Activated CD8-positive, alpha-beta memory T cell treated with anti-CD3 and anti-CD28 coated beads, Interleukin-2, amount 50 U/mL, for 1 hour (primary cell): ENCODE data around the gene NPHP4.

Source experiments
- DNase-seq: peaks from one replicate; pipeline ENCODE4 v3.0.0-alpha.2; 2020; ENCODE audit errors: extremely low read depth

NPHP4 gene

DNA sequence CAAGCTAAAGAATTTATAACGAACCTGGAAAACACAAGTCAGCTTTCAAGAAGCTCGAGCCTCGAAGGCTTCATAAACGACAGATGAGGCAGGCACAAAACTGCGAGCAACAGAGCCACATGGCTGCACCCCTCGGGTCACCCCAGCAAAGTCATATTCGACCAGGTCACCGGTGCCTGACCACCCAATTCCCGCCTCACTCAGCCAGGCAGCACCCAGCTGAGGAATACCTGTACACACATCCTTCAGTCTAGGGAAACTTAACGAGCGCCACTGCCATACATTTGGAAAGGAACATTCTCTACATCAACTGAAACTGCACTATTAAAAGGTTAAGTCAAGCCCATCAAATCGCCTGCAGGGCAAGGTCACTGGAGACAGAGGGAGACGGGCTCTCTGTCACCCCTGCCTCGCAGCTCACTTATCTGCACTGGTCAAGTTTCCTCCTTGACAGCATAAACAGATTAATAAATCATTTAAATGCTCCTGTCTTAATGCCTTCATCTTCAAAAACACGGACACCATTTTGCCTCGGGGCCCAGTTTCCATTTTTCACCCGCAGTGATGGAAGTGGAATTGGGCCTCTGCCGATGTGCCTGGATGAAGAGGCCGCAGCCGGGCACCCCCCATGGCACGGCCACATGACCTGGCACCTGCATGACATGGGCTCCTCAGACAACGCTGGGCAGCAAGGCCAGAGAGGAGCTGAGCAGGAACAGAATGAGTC is 20.6 kb downstream of the NPHP4 start:
- DNase-seq, result no peak

DNA sequence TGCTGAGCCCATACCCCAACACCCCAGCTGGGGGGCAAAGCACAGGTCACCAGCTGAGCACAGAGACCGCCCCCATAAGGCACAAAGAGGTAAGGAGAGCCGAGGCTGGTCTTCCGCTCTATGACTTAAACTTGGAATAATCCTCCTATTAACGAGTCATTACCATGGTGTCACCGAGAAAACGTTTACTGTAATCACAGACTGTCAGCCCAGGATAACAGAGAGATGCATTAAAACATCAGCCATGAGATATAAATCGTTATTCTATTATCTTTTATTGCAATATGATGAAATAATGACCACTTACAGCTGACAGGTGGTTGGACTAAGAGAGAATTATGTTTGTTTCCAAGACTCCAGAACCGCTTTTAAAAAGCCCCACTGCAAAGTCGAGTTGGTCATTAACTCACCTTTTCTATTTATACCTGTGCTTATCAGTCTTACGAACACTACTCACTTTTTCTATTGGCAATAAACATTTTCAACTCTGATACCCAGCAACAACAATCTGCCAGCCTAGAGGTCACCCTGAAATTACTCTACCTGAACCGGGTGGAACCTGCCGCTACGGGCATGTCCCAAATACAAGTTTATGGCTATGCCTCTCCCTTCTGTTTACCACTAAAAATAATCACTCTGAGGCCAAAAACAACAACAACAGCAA is 21.5 kb downstream of the NPHP4 start:
- no peak for DNase-seq

DNA sequence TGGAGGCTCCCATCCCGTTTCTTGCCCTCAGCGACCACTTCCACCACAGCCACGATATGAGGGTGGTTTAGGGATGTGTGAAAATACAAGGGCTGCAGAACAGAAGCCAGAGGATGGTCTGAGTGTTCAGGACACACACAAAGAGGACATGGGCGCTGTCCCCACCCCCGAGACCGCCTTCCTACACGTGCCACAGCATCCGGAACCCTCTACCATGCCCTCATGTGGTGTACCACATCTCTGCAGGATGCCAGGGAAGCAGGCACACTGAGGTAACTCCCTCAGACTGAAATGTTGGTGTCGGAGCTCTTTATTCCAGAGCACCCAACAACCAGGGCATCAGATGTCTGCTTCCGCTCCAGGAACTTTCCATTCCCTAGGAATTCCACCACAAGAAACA is 23.1 kb downstream of the NPHP4 start:
- DNase-seq, result no peak

DNA sequence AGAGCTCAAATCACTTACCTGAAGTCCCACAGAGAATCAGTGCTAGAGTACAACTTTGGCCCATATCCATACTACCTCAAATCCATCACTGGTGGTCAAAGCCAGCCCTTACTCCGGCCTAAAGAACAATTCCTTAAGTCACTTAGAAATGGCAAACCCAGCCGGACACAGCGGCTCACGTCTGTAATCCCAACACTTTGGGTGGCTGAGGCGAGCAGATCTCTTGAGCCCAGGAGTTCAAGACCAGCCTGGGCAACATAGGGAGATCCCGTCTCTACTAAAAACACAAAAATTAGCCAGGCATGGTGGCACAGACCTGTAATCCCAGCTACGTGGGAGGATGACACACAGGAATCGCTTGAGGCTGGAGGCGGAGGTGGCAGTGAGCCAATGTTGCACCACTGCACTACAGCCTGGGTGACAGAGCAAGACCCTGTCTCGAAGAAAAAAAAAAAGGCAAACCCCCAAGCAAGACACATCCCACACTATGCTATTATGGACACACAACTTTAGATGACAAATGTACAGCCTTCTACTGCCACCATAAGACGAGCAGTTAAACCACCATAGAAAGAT is 24.0 kb downstream of the NPHP4 start:
- no peak for DNase-seq

DNA sequence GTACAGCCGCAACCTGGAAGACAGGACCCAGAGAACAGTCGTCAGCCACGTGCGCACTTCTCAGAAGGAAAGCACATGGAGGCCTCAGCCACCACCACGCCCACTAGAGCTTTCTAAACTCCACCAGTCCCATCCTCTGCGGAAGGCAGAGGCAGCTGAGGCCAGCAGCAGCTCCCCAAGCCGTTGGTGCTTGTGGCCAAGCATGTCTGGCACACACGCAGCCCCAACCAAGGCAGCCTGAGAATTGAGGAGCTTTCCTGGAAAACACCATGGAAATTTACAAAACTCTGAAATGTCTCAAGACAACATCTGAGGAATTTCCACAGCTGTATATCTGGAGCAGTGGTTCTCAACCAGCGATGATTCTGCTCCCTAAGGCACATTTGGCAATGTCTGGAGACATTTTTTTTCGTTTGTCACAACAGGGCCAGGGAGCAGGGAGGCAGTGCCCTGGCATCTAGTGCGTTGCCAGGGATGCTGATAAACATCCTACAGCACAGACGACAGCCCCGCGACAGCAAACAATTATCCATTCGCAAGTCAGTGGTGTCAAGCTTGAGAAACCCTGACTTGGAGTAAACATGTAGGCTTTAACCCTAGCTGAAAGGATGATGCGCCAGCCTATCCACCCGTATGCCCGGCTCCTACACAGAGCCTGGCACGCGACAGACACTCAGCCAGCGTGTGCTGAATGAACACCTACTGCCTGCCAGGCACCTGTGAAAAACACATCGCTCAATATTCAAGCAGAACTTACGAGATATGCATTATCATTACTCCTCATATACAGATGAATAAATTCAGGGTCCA is 24.7 kb downstream of the NPHP4 start:
- DNase-seq, result no peak

DNA sequence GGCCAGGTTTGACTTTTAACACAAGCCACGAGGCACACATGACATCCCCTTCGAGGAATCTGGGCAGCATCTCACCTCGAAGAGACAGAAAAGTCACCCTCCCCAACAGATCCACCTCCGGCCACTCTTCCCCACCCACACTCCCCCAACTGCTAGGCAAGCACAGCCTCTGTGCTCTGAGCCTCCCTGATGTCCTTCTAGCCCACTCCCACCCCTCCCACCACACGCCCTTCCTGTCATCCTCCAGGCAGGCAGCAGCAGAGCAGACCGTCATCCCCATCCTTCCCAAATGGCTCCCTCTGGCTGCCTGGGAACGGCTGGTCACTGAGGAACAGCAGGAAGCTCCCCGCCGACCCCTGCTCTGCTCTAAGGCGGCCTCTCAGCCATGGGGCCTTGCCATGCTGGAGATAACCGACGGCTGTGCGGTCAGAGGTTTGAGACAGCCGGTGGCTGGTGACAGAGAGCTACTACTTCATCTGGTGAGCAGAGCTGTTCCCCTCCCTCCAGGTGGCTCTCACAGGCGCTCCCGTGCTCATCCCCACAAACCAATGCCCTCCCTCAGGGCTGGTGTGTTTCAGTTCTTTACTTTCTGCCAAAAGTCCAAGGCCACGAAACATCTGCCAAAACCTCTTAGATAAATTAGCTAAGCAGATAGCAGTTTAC is 25.6 kb downstream of the NPHP4 start:
- no peak for DNase-seq

DNA sequence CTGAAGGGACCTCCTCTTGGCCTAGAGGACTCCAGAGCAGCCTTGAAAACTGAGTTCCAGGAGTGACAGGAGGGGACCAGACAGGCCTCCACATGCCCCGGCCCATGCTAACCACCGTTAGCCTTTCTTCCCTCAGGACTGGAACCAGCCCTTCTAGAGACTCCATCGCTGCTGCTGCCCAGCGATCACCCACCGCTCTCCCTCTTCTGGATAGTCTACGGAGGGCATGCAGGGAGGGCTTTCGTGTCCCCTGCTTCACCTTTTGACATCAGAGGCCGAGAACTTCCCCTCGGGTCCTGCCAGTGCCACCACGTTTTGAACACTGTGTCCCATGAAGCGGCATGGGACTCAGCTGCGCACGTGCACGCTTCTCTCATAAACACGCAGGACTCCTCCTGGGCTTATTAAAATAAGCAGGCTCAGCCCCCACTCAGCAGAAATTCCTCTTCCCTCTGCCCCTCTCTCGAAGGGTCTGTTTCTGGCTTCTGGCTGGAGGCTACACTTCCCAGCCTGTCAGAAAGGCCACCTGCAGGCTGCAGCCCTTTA is 26.6 kb downstream of the NPHP4 start:
- no peak for DNase-seq

DNA sequence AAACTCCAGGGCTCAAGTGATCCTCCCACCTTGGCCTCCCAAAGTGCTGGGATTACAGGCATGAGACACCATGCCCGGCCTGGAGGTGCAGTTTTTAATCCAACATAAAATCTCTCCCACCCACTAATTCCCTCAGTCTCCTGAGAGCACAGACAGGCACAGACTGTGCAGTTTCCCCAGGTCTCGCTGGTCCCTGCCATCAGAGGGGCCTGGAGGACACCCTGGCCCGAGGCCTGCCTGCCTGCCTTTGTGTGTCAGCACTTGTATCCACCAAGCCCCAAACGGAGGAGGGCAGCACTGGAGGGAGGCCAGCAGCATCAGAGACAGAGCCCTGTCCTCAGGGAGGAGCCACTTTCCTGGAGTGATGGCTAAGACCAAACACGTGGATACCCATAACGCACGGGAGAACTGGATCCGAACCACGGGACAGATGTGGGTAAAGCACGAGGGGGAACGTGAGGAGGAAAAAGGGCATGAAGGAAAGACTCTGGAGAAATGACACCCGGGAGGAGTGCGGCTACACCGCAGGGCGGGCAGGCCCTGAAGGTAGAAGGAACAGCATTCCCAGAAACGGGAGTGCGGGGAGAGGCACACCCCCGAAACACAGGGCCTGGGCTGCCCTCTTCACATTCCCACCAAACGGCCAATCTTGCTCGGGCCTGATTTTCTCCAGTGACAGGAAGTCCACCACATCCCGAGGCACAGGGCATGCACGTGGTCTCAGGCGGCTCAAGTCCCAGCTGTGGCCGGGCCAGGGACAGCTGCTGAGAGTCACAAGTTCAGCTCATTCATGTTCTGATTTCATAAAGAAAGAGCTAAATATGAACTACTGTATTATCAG is 29.7 kb downstream of the NPHP4 start:
- DNase-seq, result no peak

DNA sequence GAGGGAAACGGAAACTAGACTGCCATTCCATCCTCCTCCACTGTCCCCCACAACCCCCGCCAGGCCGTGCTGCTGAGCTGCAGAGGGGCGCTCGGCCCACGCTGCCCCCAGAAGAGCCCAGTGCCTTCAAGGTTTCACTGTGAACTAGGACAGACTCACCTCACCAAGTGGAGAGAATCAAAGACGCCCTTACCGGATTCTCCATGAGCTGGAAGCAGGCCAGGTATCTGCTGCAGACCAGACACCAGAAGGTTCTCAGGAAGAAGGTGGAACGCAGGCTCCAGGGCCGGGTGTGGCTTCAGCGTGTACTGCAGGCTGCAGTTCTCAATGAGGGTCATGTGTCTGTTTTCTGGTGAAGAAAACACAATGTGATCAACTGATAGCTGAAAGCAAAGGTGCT is 30.6 kb downstream of the NPHP4 start:
- DNase-seq, result no peak

DNA sequence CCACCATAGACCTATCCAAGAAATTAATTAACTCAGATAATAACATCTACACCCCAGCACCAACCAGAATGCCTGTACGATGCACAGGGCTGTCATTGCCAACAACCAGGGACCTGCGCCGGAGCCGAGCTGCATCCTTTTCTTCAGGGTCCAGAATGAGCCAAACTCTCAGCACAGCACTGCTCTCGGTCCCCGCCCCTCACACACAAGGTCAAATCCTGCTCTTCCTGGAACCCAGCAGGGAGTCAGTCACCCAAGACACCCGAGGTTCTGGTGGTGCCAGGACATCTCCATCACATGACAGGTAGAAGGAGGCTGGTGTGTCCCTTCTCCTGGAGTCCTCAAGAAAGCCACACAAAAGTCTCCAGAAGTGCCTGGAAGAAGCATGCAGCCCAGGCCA is 31.9 kb downstream of the NPHP4 start:
- DNase-seq, result no peak

DNA sequence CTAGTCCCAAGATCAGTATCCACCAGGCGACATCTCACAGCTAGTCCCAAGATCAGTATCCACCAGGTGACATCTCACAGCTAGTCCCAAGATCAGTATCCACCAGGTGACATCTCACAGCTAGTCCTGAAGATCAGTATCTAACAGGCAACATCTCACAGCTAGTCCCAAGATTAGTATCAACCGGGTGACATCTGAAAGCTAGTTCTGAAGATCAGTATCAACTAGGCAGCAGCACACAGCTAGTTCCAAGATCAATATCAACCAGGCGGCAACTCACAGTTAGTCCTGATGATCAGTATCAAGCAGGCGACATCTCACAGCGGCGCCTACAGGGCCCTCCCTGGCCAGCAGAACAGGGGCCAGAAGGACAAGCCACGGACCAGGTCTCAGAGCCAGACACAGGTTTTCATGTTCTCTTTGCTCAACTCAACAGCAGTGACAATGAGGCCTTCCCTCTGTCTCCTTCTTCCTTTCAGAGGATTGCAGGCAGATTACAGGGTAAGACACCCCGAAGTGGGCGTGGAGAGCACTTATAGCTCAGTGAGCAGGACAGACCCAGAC is 32.5 kb downstream of the NPHP4 start:
- no peak for DNase-seq

DNA sequence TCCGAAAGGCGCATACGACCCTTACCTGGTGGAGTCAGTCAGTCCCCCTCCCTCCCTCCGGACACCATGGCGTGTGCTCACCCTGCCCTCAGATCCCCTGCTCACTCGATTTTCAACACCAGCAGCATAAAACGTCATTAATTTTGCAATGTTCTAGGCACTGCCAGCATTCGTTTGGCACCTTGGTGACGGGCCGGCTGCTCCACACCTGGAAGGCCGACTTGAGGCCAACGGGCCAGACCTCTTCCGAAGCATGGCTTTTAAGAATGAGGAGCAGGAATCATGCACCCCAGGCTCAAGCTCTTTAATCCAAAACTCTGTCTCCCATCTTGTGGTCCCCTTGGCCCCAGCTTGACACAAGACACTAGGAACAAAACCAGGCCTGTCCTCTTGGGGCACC is 33.1 kb downstream of the NPHP4 start:
- DNase-seq, result no peak

DNA sequence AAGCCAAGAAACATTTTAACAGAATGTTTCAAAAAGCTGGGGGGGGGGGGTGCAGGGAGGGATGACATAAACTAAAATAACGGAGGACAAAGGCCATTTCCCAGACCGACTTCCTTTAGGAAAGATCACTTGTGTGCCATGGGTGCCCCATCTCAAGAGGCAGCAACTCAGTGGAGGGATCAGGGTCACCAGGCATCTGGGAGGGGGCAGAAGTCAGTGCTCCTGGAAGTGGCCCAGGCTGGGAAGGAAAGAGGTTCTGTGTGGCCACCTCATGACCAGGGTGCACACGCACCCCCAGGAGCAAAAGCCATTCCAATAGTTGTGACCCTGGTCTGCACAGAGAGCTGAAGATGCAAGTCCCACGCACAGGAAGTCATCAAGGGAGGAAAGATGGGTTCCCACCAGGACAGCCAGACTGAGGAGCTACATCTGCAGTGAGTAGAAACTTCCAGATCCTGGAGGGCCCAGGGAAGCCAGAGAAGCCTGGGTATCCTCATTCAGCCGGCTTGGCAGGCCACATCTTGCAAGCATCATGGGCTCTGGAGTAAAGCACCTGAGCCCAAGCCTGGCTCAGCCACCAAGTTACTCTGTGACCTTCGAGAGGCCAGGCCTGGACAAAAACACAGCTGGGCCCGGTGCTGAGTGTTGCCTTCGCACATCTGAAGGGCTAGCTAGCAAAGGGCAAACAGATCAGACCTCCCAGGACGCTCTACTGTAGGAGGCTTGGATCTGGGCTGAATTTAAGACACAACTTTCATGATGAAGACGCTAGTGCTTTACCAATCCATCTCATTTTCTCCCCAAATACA is 36.0 kb downstream of the NPHP4 start:
- no peak for DNase-seq

DNA sequence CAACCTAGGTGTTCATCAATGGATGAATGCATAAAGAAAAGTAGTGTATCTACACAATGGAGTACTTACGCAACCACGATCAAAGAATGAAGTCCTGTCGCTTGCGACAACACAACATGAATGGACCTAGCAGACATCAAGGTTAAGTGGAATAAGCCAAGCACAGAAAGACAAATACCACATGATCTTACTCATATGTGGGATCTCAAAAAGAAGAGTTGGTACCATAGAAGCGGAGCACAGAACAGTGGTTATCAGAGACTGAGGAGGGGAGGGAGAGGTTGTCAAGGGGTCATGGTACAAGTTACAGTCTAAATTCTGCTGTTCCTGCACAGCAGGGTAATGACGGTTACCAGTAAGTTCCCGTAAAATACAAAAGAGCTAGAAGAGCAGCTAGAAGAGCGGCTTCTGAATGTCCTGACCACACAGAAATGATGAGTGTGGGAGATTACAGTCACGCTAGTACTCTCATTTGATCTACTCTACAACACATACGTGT is 36.7 kb downstream of the NPHP4 start:
- DNase-seq, result no peak

DNA sequence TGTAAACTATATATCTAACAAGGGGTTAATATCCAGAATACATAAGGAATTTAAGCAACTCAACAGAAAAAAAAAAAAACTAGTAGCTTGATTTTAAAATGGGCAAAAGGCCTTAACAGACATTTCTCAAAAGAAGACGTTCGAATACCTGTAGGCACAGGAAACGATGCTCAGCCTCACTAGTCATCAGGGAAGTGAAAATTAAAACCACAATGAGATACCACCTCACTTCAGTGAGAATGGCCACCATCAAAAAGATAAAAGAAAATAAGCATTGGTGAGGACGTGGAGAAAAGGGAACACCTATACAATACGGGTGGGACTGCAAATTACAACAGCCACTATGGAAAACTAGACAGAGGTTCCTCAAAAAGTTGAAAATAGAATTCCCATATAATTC is 37.3 kb downstream of the NPHP4 start:
- no peak for DNase-seq

DNA sequence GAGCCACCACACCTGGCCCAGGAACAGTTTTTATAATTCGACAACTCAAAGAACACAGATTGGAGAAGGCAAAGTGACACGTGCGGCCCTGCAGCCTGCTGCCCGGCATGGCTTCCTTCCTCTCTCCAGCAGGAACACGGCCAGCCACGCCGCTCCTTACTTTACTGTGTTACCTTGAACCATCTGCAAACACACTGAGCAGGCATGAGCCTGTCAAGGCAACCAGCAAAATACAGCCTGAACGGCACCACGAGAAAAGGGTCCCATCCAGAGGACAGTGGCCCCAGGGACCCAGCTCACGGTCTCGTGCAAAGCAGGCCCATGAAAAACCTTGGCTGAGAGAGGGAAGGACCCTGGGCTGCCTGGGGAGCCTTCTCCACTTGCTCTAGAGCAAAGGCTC is 38.8 kb downstream of the NPHP4 start:
- DNase-seq, result no peak

DNA sequence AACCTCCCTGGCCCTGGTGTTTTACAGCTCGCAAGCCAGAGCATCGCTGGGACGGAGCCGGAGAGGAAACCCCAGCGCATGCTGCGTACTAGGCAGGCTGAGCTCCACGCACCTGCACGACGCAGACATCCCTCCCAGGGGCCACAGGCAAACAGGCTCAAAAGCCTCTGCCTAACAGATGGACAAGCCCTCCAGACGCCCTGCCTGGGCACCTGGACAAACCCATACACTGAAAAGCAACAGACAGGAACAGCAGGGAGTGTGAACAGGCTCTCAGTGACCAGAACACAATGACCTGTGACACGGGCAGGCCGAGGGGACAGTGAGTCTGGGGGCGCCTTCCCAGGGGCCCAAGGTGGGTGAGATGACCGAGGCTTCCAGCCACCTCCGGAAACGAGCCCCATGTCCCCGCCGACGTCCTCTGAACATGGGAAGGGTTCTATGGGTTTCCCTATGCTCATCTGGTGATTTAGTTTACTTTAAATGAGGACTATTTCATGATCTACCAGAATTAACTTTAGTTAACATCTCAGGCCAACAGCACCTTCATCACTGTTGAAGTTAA is 40.3 kb downstream of the NPHP4 start:
- no peak for DNase-seq

DNA sequence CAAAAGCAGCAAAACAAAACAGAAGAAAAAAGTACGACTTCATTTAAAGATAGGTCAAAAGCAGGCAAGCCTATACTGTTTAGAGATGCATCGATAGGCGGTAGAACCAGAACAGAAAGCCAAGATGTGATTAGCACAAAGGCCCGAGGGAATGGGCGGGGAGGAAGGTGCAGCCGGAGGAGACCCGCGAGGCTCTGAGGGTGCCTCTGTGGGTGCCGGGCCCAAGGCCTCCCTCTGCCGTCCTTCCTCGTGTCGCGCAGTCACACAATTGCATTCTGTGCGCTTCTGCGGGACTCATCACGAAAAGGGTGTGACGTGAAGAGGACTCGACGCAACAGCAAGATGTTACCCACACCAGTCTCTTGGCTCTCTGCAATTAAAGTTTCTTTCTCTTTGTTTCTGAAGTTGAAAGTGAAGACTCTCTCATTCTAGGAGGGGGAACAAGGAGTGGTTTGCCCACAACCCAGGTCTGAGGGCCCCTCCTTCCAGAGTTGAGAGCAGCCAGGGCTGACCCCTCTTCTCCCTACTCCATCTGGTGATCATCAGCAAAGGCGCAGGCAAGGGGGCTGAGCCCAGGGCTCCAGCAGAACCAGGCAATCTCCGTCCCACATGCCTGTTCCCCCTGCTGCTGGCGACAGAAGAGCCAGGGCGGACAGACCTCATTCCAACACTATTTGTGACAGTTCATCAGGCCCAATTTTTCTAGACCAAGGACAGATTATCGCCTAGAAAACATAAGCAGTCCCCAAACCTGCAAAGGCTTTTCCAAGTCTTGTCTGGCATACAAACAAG is 41.0 kb downstream of the NPHP4 start:
- DNase-seq, result no peak
